Suprapubic skin (tissue), 3 donors: ENCODE measurements around the gene FLOT1.

ENCODE experiments used
- POLR2AphosphoS5 ChIP-seq, 3 donors: sonication (generic); formaldehyde crosslinking; IDR thresholded peaks; one replicate each; pipeline ENCODE4 v1.6.1; 2017; ENCODE audit warnings: antibody characterized with exemption in 3 of 3
- TF ChIP-seq, protein P1 (sequence below), 2 donors: fragments of 200-600 bp in 1 of 2; fragments of 450-650 bp in 1 of 2; sonication (generic) in 1 of 2; IDR thresholded peaks; one replicate each; pipeline ENCODE4 v1.5.1; 2016 to 2019; ENCODE audit warnings: antibody characterized with exemption in 2 of 2, mild to moderate bottlenecking in 1 of 2, moderate library complexity in 1 of 2

GRCh38 chr6:30781395-30781742, 38.9 kb upstream of the FLOT1 start:
- TF ChIP-seq, protein P1, sequence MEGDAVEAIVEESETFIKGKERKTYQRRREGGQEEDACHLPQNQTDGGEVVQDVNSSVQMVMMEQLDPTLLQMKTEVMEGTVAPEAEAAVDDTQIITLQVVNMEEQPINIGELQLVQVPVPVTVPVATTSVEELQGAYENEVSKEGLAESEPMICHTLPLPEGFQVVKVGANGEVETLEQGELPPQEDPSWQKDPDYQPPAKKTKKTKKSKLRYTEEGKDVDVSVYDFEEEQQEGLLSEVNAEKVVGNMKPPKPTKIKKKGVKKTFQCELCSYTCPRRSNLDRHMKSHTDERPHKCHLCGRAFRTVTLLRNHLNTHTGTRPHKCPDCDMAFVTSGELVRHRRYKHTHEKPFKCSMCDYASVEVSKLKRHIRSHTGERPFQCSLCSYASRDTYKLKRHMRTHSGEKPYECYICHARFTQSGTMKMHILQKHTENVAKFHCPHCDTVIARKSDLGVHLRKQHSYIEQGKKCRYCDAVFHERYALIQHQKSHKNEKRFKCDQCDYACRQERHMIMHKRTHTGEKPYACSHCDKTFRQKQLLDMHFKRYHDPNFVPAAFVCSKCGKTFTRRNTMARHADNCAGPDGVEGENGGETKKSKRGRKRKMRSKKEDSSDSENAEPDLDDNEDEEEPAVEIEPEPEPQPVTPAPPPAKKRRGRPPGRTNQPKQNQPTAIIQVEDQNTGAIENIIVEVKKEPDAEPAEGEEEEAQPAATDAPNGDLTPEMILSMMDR (IDR thresholded peaks at IDR 0.05) = no peak
- no peak for TF ChIP-seq POLR2AphosphoS5 (IDR thresholded peaks at IDR 0.05)
